GM18868 (cell line): ENCODE measurements around the gene SHISA3.

Source experiments
- ATAC-seq: cut with Tn5 transposase; IDR thresholded peaks from one replicate; pipeline ENCODE4 v1.9.1; 2021; ENCODE audit warnings: mild to moderate bottlenecking, moderate library complexity; ENCODE audit not compliant: unreplicated experiment

The SHISA3 gene

DNA sequence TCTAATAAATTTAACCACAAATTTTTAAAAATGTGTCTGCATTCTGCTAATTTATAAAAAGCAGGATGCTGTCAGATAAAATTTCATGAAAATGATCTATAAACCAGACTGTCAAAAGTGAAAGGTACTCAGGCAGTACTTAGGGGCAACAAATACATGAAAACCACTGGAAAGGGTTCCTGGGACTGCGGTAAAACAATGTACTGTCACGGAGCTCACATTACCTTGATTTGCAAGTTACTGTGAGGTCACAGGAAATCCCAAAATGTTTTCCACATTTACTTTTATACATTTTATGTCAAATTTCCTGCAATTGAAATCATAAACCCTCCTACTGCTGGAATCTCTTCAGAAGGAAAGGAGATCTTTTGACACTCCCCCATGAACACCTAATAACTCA lies 45.3 kb downstream of the SHISA3 start:
- no peak for ATAC-seq

DNA sequence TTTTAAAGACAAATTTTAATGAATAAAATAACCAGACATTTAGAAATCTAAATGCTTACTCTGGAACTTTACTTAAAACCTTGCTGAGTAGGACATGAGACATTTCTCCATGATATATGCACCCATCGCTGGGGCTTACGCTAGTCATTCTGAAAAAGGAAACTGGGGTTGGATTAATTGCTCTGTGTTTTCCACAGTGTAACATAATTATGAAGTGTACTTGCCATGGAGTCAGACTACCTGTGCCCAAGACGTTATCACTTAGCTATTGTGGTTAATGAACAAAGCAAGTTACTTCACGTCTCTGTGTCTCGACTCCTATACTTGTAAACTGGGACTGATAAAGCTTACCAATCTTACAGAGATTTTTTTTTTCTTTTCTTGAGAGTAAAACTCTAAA lies 47.8 kb downstream of the SHISA3 start:
- ATAC-seq: no peak

GRCh38 chr4:42446823-42447222 lies 49.5 kb downstream of the SHISA3 start:
- ATAC-seq: no peak
